Measurements from ENCODE around the gene IP6K1.
"Not testable (repeated sequence)": the region's sequence is repeated elsewhere in the genome, so short reads cannot be mapped to it uniquely, and the experiment has no call there.

Gene IP6K1

DNA sequence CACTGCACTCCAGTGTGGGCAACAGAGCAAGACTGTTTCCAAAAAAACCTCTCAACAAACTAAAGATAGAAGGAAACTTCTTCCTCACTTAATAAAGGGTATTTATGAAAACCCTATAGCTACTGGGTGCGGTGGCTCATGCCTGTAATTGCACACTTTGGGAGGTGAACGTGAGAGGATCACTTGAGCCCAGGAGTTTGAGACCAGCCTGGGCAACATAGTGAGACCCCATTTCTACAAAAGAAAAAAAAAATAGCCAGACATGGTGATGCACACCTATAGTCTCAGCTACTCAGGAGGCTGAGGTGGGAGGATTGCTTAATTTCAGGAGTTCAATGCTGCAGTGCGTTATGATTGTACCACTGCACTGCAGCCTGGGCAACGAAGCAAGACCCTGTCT lies 22.4 kb downstream of the IP6K1 start:
- ATAC-seq (no peak), DNase-seq (no peak)

DNA sequence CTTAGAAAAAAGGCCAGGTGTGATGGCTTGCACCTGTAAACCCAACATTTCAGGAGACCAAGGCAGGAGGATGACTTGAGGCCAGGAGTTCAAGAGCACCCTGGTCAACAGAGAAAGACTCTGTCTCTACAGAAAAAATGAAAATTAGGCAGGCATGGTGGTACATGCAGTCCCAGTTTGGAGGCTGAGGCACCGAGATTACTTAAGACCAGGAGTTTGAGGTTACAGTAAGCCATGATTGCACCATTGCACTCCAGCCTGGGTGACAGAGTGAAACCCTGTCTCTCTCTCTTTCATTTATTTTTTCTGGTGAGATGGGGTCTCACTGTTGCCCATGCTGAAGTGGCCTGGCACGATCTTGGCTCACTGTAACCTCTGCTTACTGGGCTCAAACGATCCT lies 24.7 kb downstream of the IP6K1 start:
- ATAC-seq: no peak

DNA sequence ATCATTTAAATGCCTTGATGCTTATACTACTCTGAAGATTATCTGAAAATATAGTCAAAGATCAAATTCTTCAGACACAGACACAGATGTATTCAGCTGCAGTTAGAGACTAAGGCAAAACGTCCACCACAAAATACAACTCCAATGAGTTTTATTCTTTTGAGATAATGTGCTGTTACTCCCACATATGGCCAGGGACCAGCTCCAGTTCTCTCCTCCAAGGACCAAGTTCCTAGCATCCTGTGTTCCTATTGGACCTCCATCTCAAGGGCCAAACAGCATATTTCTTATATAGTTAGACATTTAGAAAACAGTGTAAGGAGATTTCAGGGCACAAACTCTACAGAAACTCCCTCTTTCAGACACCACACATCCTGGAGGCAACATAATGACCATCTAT lies 27.1 kb downstream of the IP6K1 start:
- DNase-seq (no peak), ATAC-seq (no peak)

More for the DNA sequence above, 24.7 kb downstream of the IP6K1 start:
- DNase-seq: no peak

DNA sequence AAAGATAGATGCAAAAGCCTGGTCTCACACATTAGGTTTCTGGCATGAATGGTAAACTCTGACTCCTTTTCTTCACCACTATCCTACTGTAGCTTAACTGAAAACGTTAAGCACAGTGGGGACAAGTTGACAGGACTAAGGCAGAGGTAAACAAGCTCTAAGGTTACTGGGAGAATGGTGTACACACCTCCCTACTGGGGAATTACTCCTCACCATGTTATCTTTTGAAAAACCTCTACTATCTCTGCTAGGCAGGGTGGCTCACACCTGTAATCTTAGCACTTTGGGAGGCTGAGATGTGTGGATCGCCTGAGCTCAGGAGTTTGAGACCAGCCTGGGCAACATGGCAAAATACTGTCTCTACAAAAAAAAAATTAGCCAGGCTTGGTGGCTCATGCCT lies 29.1 kb downstream of the IP6K1 start:
- DNase-seq (no peak), ATAC-seq (no peak)

DNA sequence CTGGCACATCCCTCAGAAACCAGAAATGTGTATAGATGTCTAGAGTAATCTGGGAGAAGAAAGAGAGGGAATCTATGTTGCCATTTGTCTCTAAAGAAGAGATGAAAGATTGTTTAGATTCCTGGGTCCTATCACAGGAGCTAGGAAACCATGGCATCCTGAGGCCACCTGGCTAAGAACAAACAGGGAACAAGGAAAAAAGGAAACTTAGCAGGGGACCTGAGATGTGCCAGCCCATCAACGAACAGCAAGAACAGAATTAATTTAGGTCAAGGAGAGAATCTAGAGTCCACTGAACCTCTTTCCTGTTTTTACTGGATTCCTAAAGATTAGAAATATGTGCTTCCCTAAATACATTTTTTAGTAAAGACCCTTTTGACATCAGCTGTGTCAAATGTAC lies 30.3 kb downstream of the IP6K1 start:
- no peak for ATAC-seq

DNA sequence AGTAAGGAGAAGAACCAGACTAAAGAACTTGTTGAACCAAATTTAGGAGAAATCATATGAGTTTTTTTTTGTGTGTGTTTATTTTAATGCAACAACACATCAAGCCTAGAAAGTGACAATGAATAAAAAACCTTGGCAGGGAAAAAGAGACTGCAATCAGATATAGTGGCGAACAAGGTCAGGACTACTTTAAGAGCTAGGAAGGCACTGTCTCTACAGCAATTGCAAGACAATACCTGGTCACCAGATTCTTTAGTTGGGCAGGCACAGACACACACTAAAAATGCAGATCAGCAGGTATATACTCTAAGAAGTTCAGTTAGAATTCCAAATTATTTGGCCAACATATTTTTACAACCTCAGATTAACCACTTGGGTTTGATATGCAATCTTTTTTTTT lies 31.8 kb downstream of the IP6K1 start:
- no peak for DNase-seq
- ATAC-seq: no peak

More for the DNA sequence above, 30.3 kb downstream of the IP6K1 start:
- DNase-seq: no peak

DNA sequence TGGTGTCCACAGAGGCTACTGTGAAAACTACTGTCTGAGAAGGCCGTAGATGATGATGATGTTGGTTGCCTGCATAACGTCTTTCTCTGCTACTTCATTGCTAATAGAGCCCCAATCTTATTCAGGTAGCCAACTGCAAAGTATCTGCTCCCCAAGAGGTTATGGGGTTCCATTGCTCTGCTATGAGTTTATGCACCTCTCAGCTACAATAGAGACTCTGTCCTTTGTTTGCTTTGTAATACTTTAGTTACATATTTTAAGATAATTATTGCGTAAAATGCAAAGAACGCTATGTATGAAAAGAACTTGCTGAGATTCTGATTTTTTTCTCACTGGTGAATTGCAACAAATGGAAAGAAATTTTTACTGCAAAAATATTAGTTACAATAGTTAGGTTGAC lies 34.8 kb downstream of the IP6K1 start:
- no peak for ATAC-seq

DNA sequence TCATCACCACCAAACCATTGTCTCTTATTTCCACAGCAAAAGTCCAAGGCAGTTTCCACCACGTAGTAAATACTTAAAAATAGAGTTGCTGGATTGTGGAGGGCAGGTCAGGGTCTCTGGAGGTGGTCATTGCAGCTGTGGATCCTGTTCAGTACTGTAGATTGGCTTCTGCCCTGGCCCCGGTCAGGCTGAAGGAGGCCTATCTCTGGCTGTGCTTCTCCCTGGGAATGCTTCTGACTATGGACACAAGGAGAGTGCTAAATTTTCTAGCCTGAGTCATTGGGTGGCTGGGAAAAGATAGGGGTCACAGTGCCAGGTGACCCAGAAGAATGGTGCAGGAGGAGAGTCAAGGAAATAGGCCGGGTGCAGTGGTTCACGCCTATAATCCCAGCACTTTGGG lies 36.3 kb downstream of the IP6K1 start:
- no peak for DNase-seq
- no peak for ATAC-seq

More for the DNA sequence above, 34.8 kb downstream of the IP6K1 start:
- no peak for DNase-seq

DNA sequence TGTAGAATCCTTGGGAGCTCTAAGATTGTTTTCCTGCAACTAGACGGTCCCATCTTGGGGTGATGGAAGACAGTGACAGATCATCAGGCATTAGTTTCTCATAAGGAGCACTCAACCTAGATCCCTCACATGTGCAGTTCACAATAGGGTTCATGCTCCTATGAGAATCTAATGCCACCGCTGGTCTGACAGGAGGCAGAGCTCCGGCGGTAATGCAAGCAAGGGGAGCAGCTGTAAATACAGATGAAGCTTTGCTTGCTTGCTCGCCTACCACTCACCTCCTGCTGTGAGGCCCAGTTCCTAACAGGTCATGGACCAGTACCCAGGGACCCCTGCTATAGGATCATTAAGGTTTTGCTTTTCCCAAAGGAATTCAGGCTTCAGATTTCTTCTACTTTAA lies 37.5 kb downstream of the IP6K1 start:
- not testable (repeated sequence) for DNase-seq, ATAC-seq

DNA sequence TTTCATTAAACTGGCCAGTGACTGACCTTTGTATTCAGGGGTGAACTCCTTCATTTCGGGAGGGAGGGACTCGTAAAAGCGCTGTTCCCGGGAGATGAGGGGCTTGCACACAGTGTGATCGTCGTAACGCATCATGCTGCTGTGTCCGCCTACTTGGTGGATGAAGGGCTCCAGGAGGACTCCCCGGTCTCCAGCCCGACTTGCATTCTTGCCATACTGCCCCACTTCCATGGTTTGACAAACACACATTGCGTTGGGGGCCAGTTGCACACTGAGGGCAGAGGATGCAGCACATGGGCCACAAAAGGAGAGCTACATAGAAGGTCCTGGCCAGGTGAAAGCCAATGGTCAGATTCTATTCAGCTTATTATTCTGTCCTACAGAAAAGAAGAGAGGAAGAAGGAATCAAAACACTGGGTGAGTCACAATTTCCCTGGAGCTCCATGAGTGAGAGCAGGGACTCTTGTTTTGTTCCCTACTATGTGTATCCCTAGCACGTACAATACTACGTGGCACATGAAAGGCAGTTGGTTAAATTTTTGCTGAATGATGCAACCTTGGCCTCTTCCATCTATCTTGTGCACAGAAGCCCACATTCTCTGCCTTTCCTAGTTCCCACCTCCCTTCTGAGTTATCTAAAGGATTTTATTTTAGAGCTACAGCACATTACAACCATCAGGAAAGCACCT lies 38.4 kb downstream of the IP6K1 start:
- no peak for ATAC-seq
- DNase-seq: no peak

DNA sequence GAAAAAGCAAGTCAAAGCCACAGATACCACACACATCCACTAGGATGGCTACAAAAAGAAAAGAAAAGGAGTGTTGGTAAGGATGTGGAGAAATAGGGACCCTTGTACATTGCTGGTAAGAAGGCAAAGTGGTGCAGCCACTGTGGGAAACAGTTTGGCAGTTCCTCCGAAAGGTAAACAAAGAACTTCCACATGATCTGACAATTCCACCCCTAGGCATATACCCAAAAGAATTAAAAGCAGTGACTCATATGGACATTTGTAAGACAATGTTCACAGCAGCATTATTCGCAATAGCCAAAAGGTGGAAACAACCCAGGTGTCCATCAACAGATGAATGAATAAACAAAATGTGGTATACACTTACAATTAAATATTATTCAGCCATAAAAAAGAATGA lies 40.4 kb downstream of the IP6K1 start:
- ATAC-seq (no peak), DNase-seq (no peak)

DNA sequence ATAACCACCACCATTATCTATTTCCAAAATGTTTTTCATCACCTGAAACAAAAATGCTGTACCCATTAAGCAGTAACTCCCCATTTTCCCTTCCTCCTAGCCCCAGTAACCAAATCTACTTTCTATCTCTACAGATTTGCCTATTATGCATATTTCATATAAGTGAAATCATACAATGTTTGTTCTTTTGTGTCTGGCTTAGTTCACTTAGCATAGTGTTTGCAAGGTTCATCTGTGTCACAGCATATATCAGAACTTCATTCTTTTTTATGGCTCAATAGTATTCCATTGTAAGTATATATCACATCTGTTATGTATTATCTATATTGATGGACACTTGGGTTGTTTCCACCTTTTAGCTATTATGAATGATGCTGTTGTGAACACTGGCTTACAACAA lies 45.9 kb downstream of the IP6K1 start:
- ATAC-seq (no peak), DNase-seq (no peak)

DNA sequence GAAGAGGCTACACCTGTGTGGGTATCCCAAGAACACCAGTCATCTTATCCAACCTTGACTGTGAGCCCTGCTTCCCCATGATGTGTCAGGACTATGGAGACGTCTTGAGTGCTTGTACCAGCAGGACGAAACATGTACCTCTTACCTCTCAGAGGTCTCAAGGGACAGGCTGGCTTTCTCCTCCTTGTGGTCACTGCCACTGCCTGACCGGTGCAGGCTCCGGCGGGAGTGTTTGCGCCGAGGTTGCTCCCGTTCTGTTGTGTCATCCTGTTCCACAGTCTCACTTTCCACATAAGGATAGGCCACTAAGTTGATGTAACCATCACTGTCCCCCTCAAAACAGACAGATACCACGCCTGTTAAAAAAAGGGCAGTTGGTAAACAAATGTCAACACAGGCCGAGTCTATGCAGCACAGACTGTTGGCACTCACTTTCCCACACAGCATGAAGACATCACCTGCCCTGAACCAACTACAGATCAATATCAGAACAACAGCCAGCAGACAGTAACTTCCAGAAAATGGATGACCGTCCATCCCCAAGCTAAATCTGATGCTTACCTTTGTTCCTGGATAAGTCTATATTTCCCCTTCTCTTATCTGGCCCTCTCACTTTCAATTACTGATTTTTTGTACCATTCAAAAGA lies 48.2 kb downstream of the IP6K1 start:
- DNase-seq: no peak
- ATAC-seq: no peak

DNA sequence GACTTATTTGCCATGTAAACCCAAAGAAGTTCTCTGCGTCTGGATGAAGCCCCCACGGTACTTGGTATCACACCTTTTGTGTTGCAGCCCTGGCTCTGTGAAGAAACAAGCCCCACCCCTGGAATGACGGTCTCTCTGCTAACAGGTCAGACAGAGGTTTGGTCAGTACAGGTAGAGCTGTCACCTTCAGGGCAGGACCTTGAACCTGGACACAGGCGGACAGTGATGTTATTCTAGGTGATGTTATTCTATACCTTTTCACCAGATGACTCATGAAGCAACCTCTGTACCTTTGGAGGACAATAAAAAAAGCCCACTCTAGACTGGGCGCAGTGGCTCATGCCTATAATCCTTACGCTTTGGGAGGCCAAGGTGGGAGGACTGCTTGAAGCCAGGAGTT lies 51.6 kb downstream of the IP6K1 start:
- no peak for ATAC-seq
- no peak for DNase-seq

DNA sequence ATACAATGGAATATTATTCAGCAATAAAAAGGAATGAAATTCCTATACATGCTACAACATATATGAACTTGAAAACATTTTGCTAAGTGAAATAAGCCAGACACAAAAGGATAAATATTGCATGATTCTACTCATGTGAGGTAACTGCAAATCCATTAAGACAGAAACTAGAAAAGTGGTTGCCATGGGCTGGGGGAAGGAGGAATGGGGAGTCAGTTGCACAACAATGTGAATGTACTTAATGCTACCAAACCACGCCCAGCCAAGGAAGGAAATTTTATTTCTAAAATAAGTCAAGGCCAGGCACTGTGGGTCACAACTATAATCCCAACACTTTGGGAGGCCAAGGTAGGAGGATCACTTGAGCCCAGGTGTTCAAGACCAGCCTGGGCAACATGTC lies 52.8 kb downstream of the IP6K1 start:
- ATAC-seq (no peak), DNase-seq (no peak)

DNA sequence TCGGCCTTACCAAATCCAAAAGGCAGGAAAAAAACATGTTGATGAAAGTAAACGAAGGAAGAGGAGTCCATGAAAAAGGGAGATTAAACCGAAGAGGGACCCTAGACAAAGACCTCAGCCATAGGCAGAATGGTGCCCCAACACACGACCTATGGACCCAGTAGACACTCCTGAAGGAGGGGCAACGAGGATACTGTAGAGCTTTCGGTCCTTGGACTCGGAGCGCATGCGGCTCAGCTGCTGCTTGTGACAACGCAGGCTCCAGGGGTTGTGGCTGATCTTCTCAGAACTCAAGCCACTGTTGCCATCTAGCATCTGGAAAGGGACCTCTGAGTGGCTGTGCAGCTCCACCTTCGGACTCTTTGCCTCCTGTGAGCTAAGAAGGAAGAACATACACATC lies 53.7 kb downstream of the IP6K1 start:
- no peak for ATAC-seq

DNA sequence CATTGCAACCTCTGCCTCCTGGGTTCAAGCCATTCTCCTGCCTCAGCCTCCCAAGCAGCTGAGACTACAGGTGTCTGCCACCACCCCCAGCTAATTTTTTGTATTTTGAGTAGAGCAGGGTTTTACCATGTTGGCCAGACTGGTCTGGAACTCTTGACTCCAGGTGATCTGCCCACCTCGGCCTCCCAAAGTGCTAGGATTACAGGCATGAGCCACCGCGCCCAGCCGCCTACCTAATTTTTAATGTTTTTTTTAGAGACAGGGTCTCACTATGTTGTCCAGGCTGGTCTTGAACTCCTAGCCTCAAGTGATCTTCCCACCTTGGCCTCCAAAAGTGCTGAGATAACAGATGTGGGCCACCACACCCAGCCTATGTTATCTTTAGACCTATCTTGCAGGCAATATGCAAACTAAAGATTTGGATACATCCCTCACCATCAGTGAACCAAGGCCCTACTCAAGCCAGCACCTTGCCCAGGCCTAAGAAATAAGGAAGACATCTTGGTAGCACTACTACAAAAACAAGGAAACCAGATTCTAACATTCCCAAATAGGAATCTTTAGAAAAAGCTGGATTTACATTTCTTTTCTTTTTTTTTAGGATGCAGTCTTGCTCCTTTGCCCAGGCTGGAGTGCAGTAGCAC lies 56.3 kb downstream of the IP6K1 start:
- DNase-seq (no peak), ATAC-seq (no peak)

More for the DNA sequence above, 53.7 kb downstream of the IP6K1 start:
- no peak for DNase-seq

DNA sequence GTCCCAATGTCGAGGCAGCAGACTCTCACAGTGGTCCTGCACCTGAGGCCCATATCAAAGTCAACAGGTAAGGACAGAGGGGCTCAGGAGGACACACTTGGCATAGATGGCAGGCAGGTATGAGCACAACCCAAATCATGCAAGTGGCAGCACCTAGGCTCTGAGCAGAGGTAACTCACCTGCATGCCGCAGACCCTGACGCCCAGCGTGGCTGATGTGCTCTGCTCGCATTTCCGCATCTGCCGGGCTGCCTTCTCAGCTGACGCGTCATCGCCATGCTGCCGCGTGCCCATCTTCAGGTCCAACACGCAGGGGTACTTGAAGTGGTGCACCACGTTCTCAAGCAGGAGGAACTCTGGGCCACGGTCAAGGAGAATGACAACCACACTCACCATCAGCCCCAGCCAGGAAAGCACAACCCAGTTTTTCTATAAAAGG lies 58.4 kb downstream of the IP6K1 start:
- ATAC-seq (no peak), DNase-seq (no peak)

DNA sequence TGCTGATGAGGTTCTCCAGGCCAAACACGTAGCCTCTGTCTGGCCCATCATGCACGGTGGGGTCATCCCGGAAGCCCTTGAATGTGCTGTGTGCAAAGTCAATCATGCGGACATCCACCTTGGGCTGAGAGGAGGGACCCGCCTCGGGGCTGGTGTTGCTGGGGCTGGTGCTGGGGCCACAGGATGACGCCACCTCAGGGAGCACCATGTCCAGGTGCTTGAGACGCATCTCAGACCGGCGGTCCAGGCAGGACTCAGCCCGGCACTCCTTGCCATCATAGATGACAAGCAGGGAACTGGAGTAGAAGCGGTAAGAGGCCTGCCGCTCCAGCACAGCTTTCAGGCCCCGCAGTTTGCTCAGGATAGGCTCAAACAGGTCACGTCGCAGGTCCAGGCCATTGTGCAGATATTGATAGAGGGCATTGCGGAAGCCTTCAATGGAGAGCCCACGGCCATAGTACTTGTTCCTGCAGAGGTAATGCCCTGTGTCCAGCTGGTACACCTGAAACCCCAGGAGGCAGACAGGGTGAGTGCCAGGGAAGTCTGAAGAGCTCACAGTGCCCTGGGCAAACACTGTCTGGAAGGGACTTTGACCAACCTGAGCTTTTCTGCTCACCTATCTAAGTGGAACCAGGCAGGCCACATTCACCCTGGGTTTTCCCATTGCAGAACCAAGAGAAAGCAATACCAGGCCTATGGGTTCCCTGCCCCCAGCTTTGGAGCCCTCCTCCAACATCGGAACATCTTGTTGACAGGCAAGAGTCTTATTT lies 59.0 kb downstream of the IP6K1 start:
- ATAC-seq (no peak), DNase-seq (no peak)

DNA sequence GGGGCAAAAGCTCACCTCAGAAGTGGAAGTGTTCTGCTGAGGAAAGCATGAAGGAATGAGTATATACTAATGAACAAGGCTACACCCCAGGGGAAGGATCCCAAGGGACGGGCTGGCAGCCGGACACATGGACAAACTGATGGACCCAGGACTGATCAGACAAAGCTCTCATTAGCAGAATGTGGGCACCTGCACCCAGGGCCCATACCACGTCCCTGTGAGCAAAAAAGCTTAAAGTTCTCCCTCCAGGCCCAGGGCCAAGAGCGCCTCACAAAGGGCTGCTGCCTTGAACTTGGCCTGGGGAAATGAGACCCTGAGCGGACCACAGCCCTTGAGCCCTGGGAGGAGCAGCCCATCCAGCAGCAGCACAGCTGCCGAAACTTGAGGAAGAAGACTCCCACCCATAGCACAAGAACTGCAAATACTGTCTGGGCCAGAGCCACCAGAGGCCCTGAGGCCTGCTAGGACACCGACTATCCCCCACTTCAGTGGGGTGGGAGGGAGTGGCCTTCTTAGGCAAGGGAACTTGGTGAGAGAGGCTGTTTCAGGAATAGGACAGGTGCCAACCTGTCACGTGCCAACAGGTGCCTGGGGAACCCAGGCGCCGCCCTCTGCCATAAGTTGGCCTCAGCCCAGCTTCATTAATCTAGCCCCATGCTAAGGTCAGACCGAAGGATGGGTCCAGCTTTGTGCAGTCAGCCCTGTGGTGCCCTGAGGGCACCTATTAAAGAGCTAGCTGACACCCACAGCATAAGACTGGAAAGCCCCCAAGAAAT lies 60.2 kb downstream of the IP6K1 start:
- ATAC-seq: no peak

DNA sequence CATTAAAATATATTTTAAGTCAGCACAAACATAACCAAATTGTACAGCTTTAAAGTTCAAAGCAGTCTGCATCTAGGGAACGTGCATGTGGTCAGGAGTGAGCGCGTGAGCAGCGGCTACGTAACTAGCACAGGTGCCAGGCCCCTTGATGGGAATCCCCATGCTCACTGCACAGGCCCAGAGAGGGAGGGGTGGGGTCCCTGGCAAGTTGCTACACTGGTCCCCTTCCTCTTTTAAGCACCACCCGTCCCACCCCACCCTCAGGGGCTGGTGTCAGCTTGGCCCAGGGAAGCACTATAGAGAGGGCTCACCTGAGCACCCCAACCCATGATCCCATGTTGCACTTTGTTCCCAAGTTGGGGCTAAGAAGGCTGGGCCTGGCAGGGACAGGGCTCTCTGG lies 61.8 kb downstream of the IP6K1 start:
- ATAC-seq (no peak), DNase-seq (no peak)

More for the DNA sequence above, 60.2 kb downstream of the IP6K1 start:
- no peak for DNase-seq
